GM12878 (cell line): ENCODE data around the gene DMPK. TPM values are rescaled to one million over a fixed set of nuclear protein-coding genes. Genes with fewer than 3 reads are reported as not detected.

ENCODE experiments used
- ATAC-seq: fragments of 200-7000 bp; cut with Tn5 transposase; 3 replicates; pipeline ENCODE4 v1.9.1; 2020; ENCODE audit warnings: mild to moderate bottlenecking, moderate library complexity
- BruUV-seq: library from RNA; stranded (reverse); fragments of 400-500 nt; replicated peaks from 2 replicates; lab custom pipeline; 2021; lab: Mats Ljungman, UMichigan
- CTCF ChIA-PET: fragments of 300-600 bp; sonication (Branson Sonifier 250); formaldehyde crosslinking; extraction: SDS; loops from one replicate; lab custom pipeline; 2021; ENCODE audit warnings: inconsistent platforms; lab: Yijun Ruan, JAX
- POLR2A ChIA-PET: fragments of 350-600 bp; formaldehyde crosslinking; extraction: SDS; loops from one replicate; lab custom pipeline; 2021; ENCODE audit warnings: inconsistent platforms; lab: Charles Lee
- RAD21 ChIA-PET: fragments of 300-600 bp; sonication (Branson Sonifier 250); formaldehyde crosslinking; loops from one replicate; lab custom pipeline; 2023; ENCODE audit warnings: antibody characterized with exemption; ENCODE audit not compliant: unreplicated experiment; lab: Charles Lee
- SMC1A ChIA-PET: fragments of 300-600 bp; sonication (Branson Sonifier 250); formaldehyde crosslinking; loops from one replicate; lab custom pipeline; 2023; ENCODE audit not compliant: unreplicated experiment, uncharacterized antibody; lab: Charles Lee
- DNase-seq: peaks from one replicate; pipeline ENCODE4 v3.0.0-alpha.2; 2011; ENCODE audit warnings: low read depth, low spot score
- FAIRE-seq: peaks from 3 replicates; lab custom pipeline; 2011; peaks lifted over from hg19 to GRCh38; lab: Jason Lieb, UNC
- H2AFZ ChIP-seq: 2 replicates; pipeline ENCODE4 v1.6.0; 2011; ENCODE audit warnings: low read depth, low read length, control low read depth; ENCODE audit not compliant: control insufficient read depth
- H3K27ac ChIP-seq: 2 replicates; pipeline ENCODE4 v1.5.1; 2011; ENCODE audit warnings: control low read depth; ENCODE audit not compliant: control insufficient read depth, insufficient read depth
- H3K27me3 ChIP-seq, 2 experiments: replicated peaks in 1 of 2; 2 replicates each; pipeline versions ENCODE4 v1.6.0 to v1.6.1; 2011; ENCODE audit warnings: low read length in 1 of 2; ENCODE audit not compliant: control insufficient read depth in 2 of 2, insufficient read depth in 2 of 2
- H3K36me3 ChIP-seq, 2 experiments: 2 replicates each; pipeline ENCODE4 v1.5.1; 2011; ENCODE audit warnings: low read length in 1 of 2; ENCODE audit not compliant: control insufficient read depth in 2 of 2, insufficient read depth in 2 of 2
- H3K4me1 ChIP-seq: 2 replicates; pipeline ENCODE4 v1.6.1; 2011; ENCODE audit warnings: mild to moderate bottlenecking, low read length, moderate library complexity, mixed read lengths; ENCODE audit not compliant: control insufficient read depth, insufficient read depth
- H3K4me2 ChIP-seq: 2 replicates; pipeline ENCODE4 v1.6.0; 2011; ENCODE audit warnings: control low read depth; ENCODE audit not compliant: control insufficient read depth, insufficient read depth
- H3K4me3 ChIP-seq: fragments of 200-600 bp; sonication (generic); 2 replicates; pipeline ENCODE4 v1.5.1; 2016
- H3K79me2 ChIP-seq: 2 replicates; pipeline ENCODE4 v1.6.0; 2011; ENCODE audit warnings: low read length; ENCODE audit not compliant: control insufficient read depth, insufficient read depth
- H3K9ac ChIP-seq: 2 replicates; pipeline ENCODE4 v1.8.0; 2011; ENCODE audit warnings: low read length, control low read depth, mixed read lengths; ENCODE audit not compliant: control insufficient read depth, insufficient read depth
- H3K9me3 ChIP-seq: replicated peaks from 3 replicates; pipeline ENCODE4 v1.5.1; 2011; ENCODE audit warnings: mild to moderate bottlenecking, low read length; ENCODE audit not compliant: control insufficient read depth, insufficient read depth
- H4K20me1 ChIP-seq: 2 replicates; pipeline ENCODE4 v1.6.0; 2011; ENCODE audit not compliant: control insufficient read depth, insufficient read depth
- BHLHE40 ChIP-seq, 2 experiments: fragments of 450-650 bp in 1 of 2; IDR thresholded peaks; 2 replicates each; pipeline ENCODE4 v1.6.1; 2011 to 2017; ENCODE audit warnings: low read depth in 2 of 2, borderline replicate concordance in 1 of 2, improper control_type of control experiment in 1 of 2, low read length in 1 of 2, mild to moderate bottlenecking in 1 of 2
- CBX3 ChIP-seq: fragments of 200-600 bp; sonication (generic); IDR thresholded peaks from 2 replicates; pipeline ENCODE4 v1.6.1; 2016; ENCODE audit warnings: low read depth, borderline replicate concordance
- CHD2 ChIP-seq: IDR thresholded peaks from 2 replicates; pipeline ENCODE4 v1.6.1; 2011; ENCODE audit warnings: low read depth, low read length, improper control_type of control experiment, borderline replicate concordance
- CREM ChIP-seq: IDR thresholded peaks from 2 replicates; pipeline ENCODE4 v1.6.1; 2014; ENCODE audit warnings: antibody characterized with exemption, low read depth
- IRF5 ChIP-seq: fragments of 450-650 bp; IDR thresholded peaks from 2 replicates; pipeline ENCODE4 v1.6.1; 2017; ENCODE audit warnings: borderline replicate concordance
- JUNB ChIP-seq: IDR thresholded peaks from 2 replicates; pipeline ENCODE4 v1.6.1; 2016; ENCODE audit warnings: antibody characterized with exemption, mild to moderate bottlenecking
- MYC ChIP-seq: IDR thresholded peaks from 2 replicates; pipeline ENCODE4 v1.6.1; 2011; ENCODE audit warnings: mild to moderate bottlenecking, low read length, moderate library complexity, inconsistent platforms; ENCODE audit not compliant: insufficient read depth, insufficient replicate concordance, insufficient read length, severe bottlenecking
- RCOR1 ChIP-seq: conservative IDR thresholded peaks from 2 replicates; pipeline ENCODE4 v1.6.1; 2012; ENCODE audit warnings: low read depth, low read length, improper control_type of control experiment
- RELA ChIP-seq: fragments of 450-650 bp; IDR thresholded peaks from 2 replicates; pipeline ENCODE4 v1.8.0; 2014; ENCODE audit warnings: borderline replicate concordance; ENCODE audit not compliant: partially characterized antibody
- STAT1 ChIP-seq: fragments of 450-650 bp; conservative IDR thresholded peaks from 2 replicates; pipeline ENCODE4 v1.6.1; 2014; ENCODE audit warnings: antibody characterized with exemption, mild to moderate bottlenecking
- ZNF384 ChIP-seq: IDR thresholded peaks from 2 replicates; pipeline ENCODE4 v1.6.1; 2012; ENCODE audit warnings: low read depth, mild to moderate bottlenecking, low read length, improper control_type of control experiment, borderline replicate concordance
- WGBS: methylation state at CpG from one replicate; pipeline ENCODE4 v1.1.6; 2016; ENCODE audit warnings: low lambda C conversion rate; ENCODE audit not compliant: insufficient replicate concordance, insufficient coverage; ENCODE audit errors: missing lambda C conversion rate; 5-methylcytosine and 5-hydroxymethylcytosine counted together
- in situ Hi-C: fragments of 300-500 bp; cut with MboI; formaldehyde crosslinking; loops from 9 replicates; pipeline ENCODE4 v1.14.3; 2018; ENCODE audit warnings: mixed read lengths
- intact Hi-C: fragments of 100-400 bp; cut with micrococcal nuclease; formaldehyde crosslinking; loops from one replicate; pipeline ENCODE4 v1.14.2; 2022; ENCODE audit not compliant: unreplicated experiment
- polyA plus RNA-seq, 11 experiments: library from polyadenylated mRNA; depleted of rRNA in 4 of 11; unstranded in 6 of 11; stranded (reverse) in 5 of 11; fragments of >200 nt; fragmentation: Nextera tagmentation in 4 of 11; fragmentation: Illumina TruSeq in 1 of 11; extraction: Ambion mirVana in 4 of 11; extraction: Trizol in 1 of 11; gene quantifications; 1 replicate in 1 of 11; 2 replicates in 10 of 11; pipeline versions ENCODE4 v1.2.1 to v1.2.3, GENCODE V29; 2011 to 2016; ENCODE audit warnings: inconsistent platforms in 2 of 11, missing spikeins in 2 of 11, low read depth in 1 of 11
- total RNA-seq, 4 experiments: library from RNA; depleted of rRNA in 3 of 4; stranded (reverse); fragments of >200 nt in 3 of 4; fragmentation: Illumina TruSeq in 1 of 4; extraction: Trizol in 1 of 4; gene quantifications; 2 replicates each; pipeline versions ENCODE4 v1.2.1 to v1.2.3, GENCODE V29; 2013 to 2021
- TF ChIP-seq, protein P1 (sequence below): fragments of 450-650 bp; conservative IDR thresholded peaks from 2 replicates; pipeline ENCODE4 v1.6.1; 2017; ENCODE audit warnings: mild to moderate bottlenecking, moderate library complexity
- TF ChIP-seq, protein P2 (sequence below): fragments of 450-650 bp; IDR thresholded peaks from 2 replicates; pipeline ENCODE4 v1.6.1; 2016; ENCODE audit warnings: mild to moderate bottlenecking
- TF ChIP-seq, protein P3 (sequence below): IDR thresholded peaks from 2 replicates; pipeline ENCODE4 v1.6.1; 2011; ENCODE audit warnings: low read depth, low read length, improper control_type of control experiment, borderline replicate concordance

DMPK gene
- total and polyA plus RNA-seq, 10 of the 15 experiments (the other 5 are each of a cell fraction or from before 2014, with no cell fraction given) = 0.60 to 33.6 (median 5.2) TPM

GRCh38 chr19:45768984-45769782 is 13.1 kb downstream of the DMPK start, which contains the start of gene SIX5:
SIX5 (minus strand) TSS chr19:45769252; CDS start chr19:45768844, 408 bp downstream.
- BruUV-seq = no TSS peak
- CTCF ChIA-PET = interaction anchor here (0.5 to 4.5 kb wide), 39 partner anchors 9 to 485 kb away, joined by 3 to 110 read pairs (median 5); partner anchors contain the start of genes CCDC61, DMWD, FBXO46 and FOXA3
- peak; percentile 82 for ATAC-seq
- in situ Hi-C loops = no loop called here
- SMC1A ChIA-PET = interaction anchor here (0.6 to 3.2 kb wide), 15 partner anchors 10 to 345 kb away, joined by 3 to 24 read pairs (median 4); partner anchors contain the start of genes DMWD, FBXO46 and SYMPK
- Histone ChIP-seq H3K9ac (peak within 1 kb of the TSS; percentile 75), H4K20me1 (no peaks in the 10 kb centered on the region), H2AFZ (peak within 1 kb of the TSS; percentile 86), H3K79me2 (no peaks in the 10 kb centered on the region; the same call in 1 of the 2 replicates), H3K27ac (peak within 1 kb of the TSS; percentile 80), H3K4me1 (peaks cover 4% of the 10 kb centered on the region), H3K27me3 (no peaks in the 10 kb centered on the region), H3K4me3 (peak within 1 kb of the TSS; percentile 98), H3K9me3 (no peaks in the 10 kb centered on the region), H3K36me3 (no peaks in the 10 kb centered on the region), H3K4me2 (peak within 1 kb of the TSS; percentile 98)
- intact Hi-C loops = loop anchor here (2.0 to 5.0 kb wide), 3 partner anchors 24 to 77 kb away; partner anchors contain the start of genes DMWD, FBXO46, MEIOSIN and QPCTL
- WGBS = under 1% methylated on average over 70 of the region's 70 CpGs
- RAD21 ChIA-PET = interaction anchor here (0.5 to 3.6 kb wide), 30 partner anchors 10 to 1362 kb away, joined by 3 to 63 read pairs (median 6); partner anchors contain the start of genes DMWD, FBXO46, FOXA3 and IRF2BP1
- DNase-seq = peak; percentile 89
- POLR2A ChIA-PET = interaction anchor here (0.5 to 3.3 kb wide), 31 partner anchors 8 to 947 kb away, joined by 3 to 28 read pairs (median 4); partner anchors contain the start of genes CCDC61, DMWD, FBXO46 and IRF2BP1
- peak; percentile 95 for FAIRE-seq
- no peak for TF ChIP-seq IRF5
- no peak for TF ChIP-seq JUNB
- TF ChIP-seq, protein P1, sequence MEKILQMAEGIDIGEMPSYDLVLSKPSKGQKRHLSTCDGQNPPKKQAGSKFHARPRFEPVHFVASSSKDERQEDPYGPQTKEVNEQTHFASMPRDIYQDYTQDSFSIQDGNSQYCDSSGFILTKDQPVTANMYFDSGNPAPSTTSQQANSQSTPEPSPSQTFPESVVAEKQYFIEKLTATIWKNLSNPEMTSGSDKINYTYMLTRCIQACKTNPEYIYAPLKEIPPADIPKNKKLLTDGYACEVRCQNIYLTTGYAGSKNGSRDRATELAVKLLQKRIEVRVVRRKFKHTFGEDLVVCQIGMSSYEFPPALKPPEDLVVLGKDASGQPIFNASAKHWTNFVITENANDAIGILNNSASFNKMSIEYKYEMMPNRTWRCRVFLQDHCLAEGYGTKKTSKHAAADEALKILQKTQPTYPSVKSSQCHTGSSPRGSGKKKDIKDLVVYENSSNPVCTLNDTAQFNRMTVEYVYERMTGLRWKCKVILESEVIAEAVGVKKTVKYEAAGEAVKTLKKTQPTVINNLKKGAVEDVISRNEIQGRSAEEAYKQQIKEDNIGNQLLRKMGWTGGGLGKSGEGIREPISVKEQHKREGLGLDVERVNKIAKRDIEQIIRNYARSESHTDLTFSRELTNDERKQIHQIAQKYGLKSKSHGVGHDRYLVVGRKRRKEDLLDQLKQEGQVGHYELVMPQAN = peak; percentile 89
- no peak for TF ChIP-seq RELA
- TF ChIP-seq MYC = peak; percentile 59
- TF ChIP-seq CREM = peak; percentile 59; the same call in 1 of the 2 replicates
- peak; percentile 29 to 77; a peak in 2 of 4 replicates for TF ChIP-seq BHLHE40 (IDR thresholded peaks at IDR 0.05; ENCODE audit: borderline replicate concordance in 1 of 2, low read depth in 2 of 2, low read length in 1 of 2)
- TF ChIP-seq CBX3 = no peak
- peak; percentile 94 for TF ChIP-seq CHD2
- TF ChIP-seq STAT1 = no peak; the same call in 1 of the 2 replicates
- TF ChIP-seq RCOR1 = no peak
- 0 out of 2 replicates have a peak, but pooled peaks have one; percentile 5 for TF ChIP-seq ZNF384
- TF ChIP-seq, protein P2, sequence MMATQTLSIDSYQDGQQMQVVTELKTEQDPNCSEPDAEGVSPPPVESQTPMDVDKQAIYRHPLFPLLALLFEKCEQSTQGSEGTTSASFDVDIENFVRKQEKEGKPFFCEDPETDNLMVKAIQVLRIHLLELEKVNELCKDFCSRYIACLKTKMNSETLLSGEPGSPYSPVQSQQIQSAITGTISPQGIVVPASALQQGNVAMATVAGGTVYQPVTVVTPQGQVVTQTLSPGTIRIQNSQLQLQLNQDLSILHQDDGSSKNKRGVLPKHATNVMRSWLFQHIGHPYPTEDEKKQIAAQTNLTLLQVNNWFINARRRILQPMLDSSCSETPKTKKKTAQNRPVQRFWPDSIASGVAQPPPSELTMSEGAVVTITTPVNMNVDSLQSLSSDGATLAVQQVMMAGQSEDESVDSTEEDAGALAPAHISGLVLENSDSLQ = no peak
- TF ChIP-seq, protein P3, sequence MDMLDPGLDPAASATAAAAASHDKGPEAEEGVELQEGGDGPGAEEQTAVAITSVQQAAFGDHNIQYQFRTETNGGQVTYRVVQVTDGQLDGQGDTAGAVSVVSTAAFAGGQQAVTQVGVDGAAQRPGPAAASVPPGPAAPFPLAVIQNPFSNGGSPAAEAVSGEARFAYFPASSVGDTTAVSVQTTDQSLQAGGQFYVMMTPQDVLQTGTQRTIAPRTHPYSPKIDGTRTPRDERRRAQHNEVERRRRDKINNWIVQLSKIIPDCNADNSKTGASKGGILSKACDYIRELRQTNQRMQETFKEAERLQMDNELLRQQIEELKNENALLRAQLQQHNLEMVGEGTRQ = no peak
